SK-N-SH (cell line): ENCODE measurements around the gene ANK3. TPM values are rescaled to one million over a fixed set of nuclear protein-coding genes. Genes with fewer than 3 reads are reported as not detected.

Source experiments
- CTCF ChIA-PET: fragments of 300-600, 350-600 bp; formaldehyde crosslinking; extraction: SDS; loops from one replicate; lab custom pipeline; 2021; lab: Yijun Ruan, JAX
- POLR2A ChIA-PET: fragments of 350-600 bp; sonication (Branson Sonifier 250); formaldehyde crosslinking; extraction: SDS; loops from one replicate; lab custom pipeline; 2020; ENCODE audit warnings: antibody characterized with exemption, inconsistent platforms; lab: Yijun Ruan, JAX
- DNase-seq: peaks from one replicate; pipeline ENCODE4 v3.0.0; 2012
- H2AFZ ChIP-seq: fragments of 200-600 bp; sonication (generic); 2 replicates; pipeline ENCODE4 v1.8.1; 2016; ENCODE audit warnings: antibody characterized with exemption, mild to moderate bottlenecking, low read depth
- H3F3A ChIP-seq: fragments of 200-600 bp; sonication (generic); replicated peaks from 2 replicates; pipeline ENCODE3; 2016; ENCODE audit warnings: antibody characterized with exemption, mild to moderate bottlenecking; ENCODE audit not compliant: insufficient read depth
- H3K27ac ChIP-seq, 2 experiments: fragments of 200-500 bp in 1 of 2; fragments of 200-600 bp in 1 of 2; sonication (Bioruptor generic) in 1 of 2; sonication (generic), shearing (Covaris generic) in 1 of 2; 2 replicates each; pipeline versions ENCODE4 v1.5.1 to v1.6.1; 2014 to 2016; ENCODE audit warnings: low read depth in 2 of 2, inconsistent platforms in 1 of 2, low read length in 1 of 2, mild to moderate bottlenecking in 1 of 2, mixed read lengths in 1 of 2
- H3K27me3 ChIP-seq: fragments of 200-600 bp; sonication (generic), shearing (Covaris generic); 2 replicates; pipeline ENCODE4 v1.6.1; 2016; ENCODE audit warnings: mixed run types; ENCODE audit not compliant: insufficient read depth
- H3K36me3 ChIP-seq, 2 experiments: fragments of 200-500 bp in 1 of 2; fragments of 200-600 bp in 1 of 2; sonication (Bioruptor generic) in 1 of 2; sonication (generic) in 1 of 2; replicated peaks in 1 of 2; 2 replicates each; pipeline versions ENCODE3 to v1.5.1; 2014 to 2016; ENCODE audit warnings: low read length in 1 of 2, mild to moderate bottlenecking in 1 of 2; ENCODE audit not compliant: insufficient read depth in 2 of 2, control insufficient read depth in 1 of 2
- H3K4me1 ChIP-seq, 2 experiments: fragments of 200-500 bp in 1 of 2; fragments of 200-600 bp in 1 of 2; sonication (Bioruptor generic) in 1 of 2; sonication (generic), shearing (Covaris generic) in 1 of 2; 2 replicates each; pipeline versions ENCODE4 v1.5.1 to v1.6.1; 2014 to 2016; ENCODE audit warnings: low read depth in 1 of 2, low read length in 1 of 2, mixed run types in 1 of 2; ENCODE audit not compliant: insufficient read depth in 2 of 2, control insufficient read depth in 1 of 2
- H3K4me2 ChIP-seq: fragments of 200-600 bp; sonication (generic), shearing (Covaris generic); 2 replicates; pipeline ENCODE4 v1.6.1; 2017; ENCODE audit warnings: mixed run types
- H3K4me3 ChIP-seq, 2 experiments: fragments of 200-500 bp in 1 of 2; fragments of 200-600 bp in 1 of 2; sonication (Bioruptor generic) in 1 of 2; sonication (generic), shearing (Covaris generic) in 1 of 2; 2 replicates each; pipeline versions ENCODE4 v1.5.1 to v1.8.1; 2014 to 2016; ENCODE audit warnings: low read depth in 2 of 2, inconsistent platforms in 1 of 2, low read length in 1 of 2, mild to moderate bottlenecking in 1 of 2, mixed read lengths in 1 of 2, moderate library complexity in 1 of 2
- H3K79me2 ChIP-seq: fragments of 200-600 bp; sonication (generic); 2 replicates; pipeline ENCODE4 v1.8.1; 2017; ENCODE audit warnings: mild to moderate bottlenecking; ENCODE audit not compliant: insufficient read depth
- H3K9ac ChIP-seq: fragments of 200-600 bp; sonication (generic); 2 replicates; pipeline ENCODE4 v1.6.1; 2017; ENCODE audit warnings: mixed run types
- H3K9me2 ChIP-seq: fragments of 200-600 bp; sonication (generic); 2 replicates; pipeline ENCODE4 v1.6.1; 2017; ENCODE audit warnings: mixed run types
- H3K9me3 ChIP-seq: fragments of 200-600 bp; sonication (generic); 2 replicates; pipeline ENCODE4 v1.6.1; 2017; ENCODE audit warnings: mixed run types, mild to moderate bottlenecking, moderate library complexity
- H4K20me1 ChIP-seq: fragments of 200-600 bp; sonication (generic); 2 replicates; pipeline ENCODE4 v1.6.1; 2017; ENCODE audit warnings: mild to moderate bottlenecking, mixed run types; ENCODE audit not compliant: insufficient read depth
- CHD2 ChIP-seq: fragments of 150-350 bp; IDR thresholded peaks from 2 replicates; pipeline ENCODE4 v1.6.1; 2018; ENCODE audit warnings: low read length; ENCODE audit not compliant: partially characterized antibody
- ELF1 ChIP-seq: IDR thresholded peaks from 2 replicates; pipeline ENCODE4 v1.4.0; 2012
- EP300 ChIP-seq, 2 experiments: IDR thresholded peaks; 2 replicates each; pipeline versions ENCODE4 v1.4.0 to v1.6.1; 2012; ENCODE audit warnings: borderline replicate concordance in 1 of 2, low read depth in 1 of 2, low read length in 1 of 2
- FOSL2 ChIP-seq: IDR thresholded peaks from 2 replicates; pipeline ENCODE4 v1.4.0; 2012; ENCODE audit warnings: low read depth, mild to moderate bottlenecking, moderate library complexity, borderline replicate concordance
- FOXJ3 ChIP-seq: sonication (generic); formaldehyde crosslinking; IDR thresholded peaks from 2 replicates; pipeline ENCODE4 v1.5.1; 2020; ENCODE audit warnings: mild to moderate bottlenecking, missing genetic modification reagents
- FOXM1 ChIP-seq: IDR thresholded peaks from 2 replicates; pipeline ENCODE4 v1.4.0; 2012; ENCODE audit warnings: low read depth, mild to moderate bottlenecking
- GATA2 ChIP-seq: sonication (generic); formaldehyde crosslinking; IDR thresholded peaks from 2 replicates; pipeline ENCODE4 v1.5.0; 2020; ENCODE audit warnings: mild to moderate bottlenecking, missing genetic modification reagents
- JUND ChIP-seq: IDR thresholded peaks from 2 replicates; pipeline ENCODE4 v1.4.0; 2012
- MAX ChIP-seq: IDR thresholded peaks from 2 replicates; pipeline ENCODE4 v1.4.0; 2012; ENCODE audit warnings: low read depth
- MEF2A ChIP-seq: IDR thresholded peaks from 2 replicates; pipeline ENCODE4 v1.4.0; 2012; ENCODE audit warnings: low read depth, borderline replicate concordance
- NFIC ChIP-seq: IDR thresholded peaks from 2 replicates; pipeline ENCODE4 v1.4.0; 2012; ENCODE audit warnings: borderline replicate concordance
- PBX3 ChIP-seq: IDR thresholded peaks from 2 replicates; pipeline ENCODE4; 2012
- RAD21 ChIP-seq: IDR thresholded peaks from 2 replicates; pipeline ENCODE4 v1.6.1; 2012; ENCODE audit warnings: mild to moderate bottlenecking, low read length
- RCOR1 ChIP-seq: fragments of 150-350 bp; IDR thresholded peaks from 2 replicates; pipeline ENCODE4 v1.6.1; 2017; ENCODE audit warnings: antibody characterized with exemption, low read length
- RXRA ChIP-seq: IDR thresholded peaks from 2 replicates; pipeline ENCODE4 v1.4.0; 2012; ENCODE audit warnings: low read depth, mild to moderate bottlenecking, borderline replicate concordance
- SIN3A ChIP-seq: IDR thresholded peaks from 2 replicates; pipeline ENCODE4 v1.6.1; 2012; ENCODE audit warnings: low read depth, mild to moderate bottlenecking, low read length, moderate library complexity, borderline replicate concordance
- SMC3 ChIP-seq: IDR thresholded peaks from 2 replicates; pipeline ENCODE4 v1.6.1; 2012; ENCODE audit warnings: low read depth, low read length, improper control_type of control experiment
- TAF1 ChIP-seq: IDR thresholded peaks from 2 replicates; pipeline ENCODE4 v1.6.1; 2012; ENCODE audit warnings: low read depth, mild to moderate bottlenecking, low read length, moderate library complexity, borderline replicate concordance
- TCF12 ChIP-seq: IDR thresholded peaks from 2 replicates; pipeline ENCODE4 v1.4.0; 2012
- USF2 ChIP-seq: fragments of 150-350 bp; IDR thresholded peaks from 2 replicates; pipeline ENCODE4 v1.6.1; 2017; ENCODE audit warnings: antibody characterized with exemption, low read length, low read depth, borderline replicate concordance
- ZBTB33 ChIP-seq: IDR thresholded peaks from 2 replicates; pipeline ENCODE4 v1.4.0; 2012; ENCODE audit warnings: low read depth, borderline replicate concordance
- WGBS: methylation state at CpG from one replicate; pipeline ENCODE4 v1.1.6; 2017; ENCODE audit warnings: low lambda C conversion rate; 5-methylcytosine and 5-hydroxymethylcytosine counted together
- polyA plus RNA-seq, 3 experiments: library from polyadenylated mRNA; depleted of rRNA; stranded (reverse); fragments of >200 nt; gene quantifications; 2 replicates each; pipeline ENCODE4 v1.2.3, GENCODE V29; 2012

The ANK3 gene
- polyA plus RNA-seq, 1 of the 3 experiments (the other 2 are of a cell fraction) = 10.0 TPM

- TF ChIP-seq USF2 (no peak), RXRA (peak; percentile 63; the same call in 1 of the 2 replicates), JUND (peak; percentile 66; the same call in 1 of the 2 replicates), RAD21 (no peak), ZBTB33 (no peak), NFIC (peak; percentile 71), SMC3 (no peak), TCF12 (peak; percentile 77)
Measured at GRCh38 chr10:60425392-60426110, 35.9 kb upstream of the ANK3 start (continued).

- WGBS = 75% methylated on average over 4 of the region's 4 CpGs
- Histone ChIP-seq H3K27ac (peak overlapping the region; percentile 3 to 98; a peak in 3 of 4 replicates), H3K9me3 (no peaks in the 10 kb centered on the region), H3K4me1 (peaks cover 14 to 58% of the 10 kb centered on the region in 2 experiments), H3K36me3 (no peaks in the 10 kb centered on the region), H3K4me2 (no peak overlapping the region), H3K9me2 (no peaks in the 10 kb centered on the region), H3K9ac (peak overlapping the region; percentile 46; the same call in 1 of the 2 replicates), H2AFZ (no peak overlapping the region), H3K4me3 (no peak overlapping the region), H3F3A (peaks cover 66% of the 10 kb centered on the region), H3K27me3 (no peaks in the 10 kb centered on the region), H4K20me1 (no peaks in the 10 kb centered on the region), H3K79me2 (no peaks in the 10 kb centered on the region)
- ChIA-PET POLR2A (no interaction called here), CTCF (interaction anchor here (0.9 to 1.9 kb wide), 3 partner anchors 9 to 216 kb away, joined by 3 to 5 read pairs (median 4); no protein-coding TSS in a partner anchor)
- TF ChIP-seq SIN3A (no peak), FOXJ3 (CRISPR knock-in tag) (no peak)
- DNase-seq = no peak
Measured at GRCh38 chr10:60424971-60425370, 35.3 kb upstream of the ANK3 start.

- no peak for DNase-seq
- H3K4me2 ChIP-seq = 0 out of 2 replicates have a peak overlapping the region, but pooled peaks have one; percentile 11
- TF ChIP-seq ELF1 = no peak
- peak; percentile 71; the same call in 1 of the 2 replicates for TF ChIP-seq FOSL2
- TF ChIP-seq RCOR1 = no peak
- TF ChIP-seq RAD21 = no peak
- peak; percentile 92 for TF ChIP-seq PBX3
- no peak for TF ChIP-seq MAX
- TF ChIP-seq SIN3A = no peak
- TF ChIP-seq CHD2 = no peak
- TF ChIP-seq GATA2 (CRISPR knock-in tag) = no peak
- TF ChIP-seq EP300 (IDR thresholded peaks at IDR 0.05; ENCODE audit: borderline replicate concordance in 1 of 2, low read depth in 1 of 2, low read length in 1 of 2) = peak in 1 of 2 experiments; percentile 95; a peak in 3 of 4 replicates
- TF ChIP-seq FOXM1 = peak; percentile 57; the same call in 1 of the 2 replicates
- TF ChIP-seq MEF2A = no peak
- no peak for TF ChIP-seq TAF1
- TF ChIP-seq FOXJ3 (CRISPR knock-in tag) = no peak
- TF ChIP-seq USF2 = no peak
- no peak for TF ChIP-seq SMC3
Measured at GRCh38 chr10:60423920-60424319, 34.2 kb upstream of the ANK3 start.

More at GRCh38 chr10:60423920-60424319, 34.2 kb upstream of the ANK3 start:
- Histone ChIP-seq H3K79me2 (no peaks in the 10 kb centered on the region), H3F3A (peaks cover 55% of the 10 kb centered on the region), H3K9ac (peak overlapping the region; percentile 26; the same call in 1 of the 2 replicates), H3K27ac (peak overlapping the region; percentile 22 to 98; a peak in 3 of 4 replicates), H3K27me3 (no peaks in the 10 kb centered on the region), H3K4me1 (peaks cover 11 to 48% of the 10 kb centered on the region in 2 experiments), H3K9me3 (no peaks in the 10 kb centered on the region), H4K20me1 (no peaks in the 10 kb centered on the region), H3K4me3 (no peak overlapping the region), H2AFZ (no peak overlapping the region), H3K9me2 (no peaks in the 10 kb centered on the region), H3K36me3 (no peaks in the 10 kb centered on the region)
- ChIA-PET CTCF (no interaction called here), POLR2A (no interaction called here)
- WGBS = 58% methylated on average over 1 of the region's 1 CpG
